Stimulated activated CD4-positive, alpha-beta T cell treated with anti-CD3 and anti-CD28 coated beads, Interleukin-4, amount 100 ng/mL, for 48 hours (primary cell): ENCODE data around the gene ATXN1.

Source experiments
- DNase-seq, 2 donors: peaks; one replicate each; pipeline ENCODE4 v3.0.0-alpha.2; 2020; ENCODE audit warnings: low read depth in 2 of 2

The ATXN1 gene

GRCh38 chr6:16743664-16744210, 17.5 kb downstream of the ATXN1 start:
- no peak for DNase-seq

GRCh38 chr6:16742116-16742515, 19.1 kb downstream of the ATXN1 start:
- no peak for DNase-seq

DNA sequence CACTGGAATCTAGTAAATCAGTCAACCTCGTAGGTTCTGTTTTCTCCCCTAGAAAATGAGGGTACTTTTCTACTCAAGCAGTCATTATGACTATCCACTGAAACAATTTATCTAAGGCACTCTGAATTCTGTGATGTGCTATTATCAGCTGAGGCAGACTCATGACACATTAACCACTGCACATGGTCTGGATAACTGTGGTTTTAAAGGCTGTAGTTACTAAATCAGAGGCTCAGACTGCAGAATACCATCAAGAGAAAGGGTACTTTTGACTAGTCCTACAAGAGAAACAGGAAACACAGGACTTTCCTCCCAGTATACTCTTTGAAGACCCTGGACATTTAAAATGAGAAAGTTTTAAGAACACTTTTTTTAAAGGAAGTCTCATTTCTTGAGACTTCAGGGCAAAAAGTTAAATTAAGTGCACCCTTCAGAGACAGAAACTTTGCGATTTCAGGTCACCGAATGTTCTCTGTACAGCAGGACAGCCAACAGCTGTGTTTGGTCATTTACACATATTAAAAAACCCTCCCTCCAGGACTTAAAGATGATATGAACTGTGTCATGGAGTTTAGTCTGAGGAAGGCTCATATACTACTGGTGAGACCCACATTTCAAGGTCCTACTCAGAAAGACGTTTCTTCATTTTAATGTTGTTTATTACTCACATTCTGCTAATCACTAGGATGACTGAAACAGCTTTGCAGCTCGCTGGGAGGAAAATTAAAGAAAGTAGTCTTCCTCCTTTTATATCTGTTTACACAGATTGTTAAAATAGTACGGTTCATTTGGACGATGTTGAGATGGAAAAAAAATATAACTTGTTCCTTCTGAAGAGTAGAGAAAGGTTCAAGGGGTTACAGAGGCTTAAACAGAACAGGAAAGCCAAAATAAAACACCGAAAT, 19.9 kb downstream of the ATXN1 start:
- DNase-seq = no peak

DNA sequence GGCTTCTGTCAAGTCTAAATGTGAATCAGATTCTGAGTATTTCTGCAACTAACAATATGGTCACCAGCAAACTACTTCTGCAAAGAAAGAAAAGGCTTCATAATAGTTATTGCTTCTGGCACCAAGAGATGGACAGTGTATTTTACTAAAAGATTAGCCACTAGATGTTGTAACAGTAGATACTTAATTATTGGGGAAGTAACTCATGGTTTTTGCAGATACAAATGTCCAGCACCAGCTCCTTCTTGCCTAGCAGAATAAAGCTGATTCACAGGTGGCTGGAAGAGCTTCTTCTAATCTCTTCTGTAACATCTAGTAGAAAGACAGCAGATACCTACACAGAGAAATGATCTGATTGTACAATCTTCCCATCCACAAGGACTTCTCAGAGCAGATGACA, 21.2 kb downstream of the ATXN1 start:
- DNase-seq = no peak

- DNase-seq = no peak
These were observed 21.9 kb downstream of the ATXN1 start for GRCh38 chr6:16739329-16739801.

GRCh38 chr6:16737925-16738324, 23.3 kb downstream of the ATXN1 start:
- no peak for DNase-seq

DNA sequence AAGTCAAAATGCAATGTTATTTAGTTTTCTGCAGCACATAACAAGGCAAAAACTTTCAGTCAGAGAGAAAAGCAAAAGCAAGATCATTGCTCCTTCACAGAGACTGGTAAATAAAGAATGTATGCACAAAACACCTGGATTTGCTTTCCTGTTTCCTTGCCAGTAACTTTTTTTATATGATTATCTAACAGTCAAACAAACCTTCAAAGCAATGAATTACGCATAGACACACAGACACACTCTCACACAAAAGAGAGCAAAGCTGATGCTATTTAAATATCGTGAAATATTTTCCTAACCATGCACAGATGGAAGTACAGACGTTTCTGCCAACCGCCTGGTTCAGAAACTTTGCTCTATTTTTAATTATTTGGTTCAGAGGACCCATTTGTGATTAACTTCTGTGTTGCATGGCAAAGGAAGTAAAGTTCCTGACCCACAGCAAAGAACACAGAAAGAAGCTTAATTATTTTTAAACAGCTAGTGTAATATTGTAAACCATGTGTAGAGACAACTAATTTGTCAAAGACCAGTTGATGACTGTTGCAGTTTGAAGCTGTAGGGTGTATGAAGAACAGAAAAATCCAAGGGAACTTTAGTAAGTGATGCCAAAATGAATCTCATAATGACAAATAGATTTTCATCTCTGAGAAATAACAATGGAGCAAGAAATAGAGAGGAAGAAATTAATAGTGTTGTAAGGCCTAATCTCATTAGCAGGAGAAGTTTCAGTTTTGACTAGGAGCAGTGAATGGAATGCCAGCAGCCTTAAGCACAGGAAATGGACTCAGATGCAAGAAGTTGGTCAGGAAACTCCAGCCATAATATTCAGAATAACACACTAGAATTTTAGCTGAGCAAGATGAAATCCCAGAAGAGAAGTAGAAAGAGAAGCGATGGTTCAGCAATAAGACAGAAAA, 24.1 kb downstream of the ATXN1 start:
- no peak for DNase-seq

DNA sequence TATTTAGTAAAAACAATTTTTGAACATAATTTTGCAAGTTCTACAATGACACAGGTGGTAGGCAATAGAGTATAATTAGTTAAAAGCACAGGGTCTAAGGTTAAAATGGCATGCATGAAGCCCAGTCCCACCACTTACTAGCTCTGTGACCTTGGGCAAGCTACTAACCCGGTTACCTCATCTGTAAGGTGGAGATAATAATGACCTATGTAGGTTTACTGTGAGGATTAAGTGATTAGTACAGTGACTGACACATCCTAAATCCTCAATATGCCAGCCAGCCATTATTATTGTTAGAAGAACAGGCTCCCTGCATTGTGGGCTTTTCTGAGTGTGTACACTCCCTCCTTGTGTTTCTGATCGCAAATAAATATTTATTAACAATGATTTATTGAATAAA, 26.2 kb downstream of the ATXN1 start:
- DNase-seq = no peak

- no peak for DNase-seq
These were observed 28.2 kb downstream of the ATXN1 start for GRCh38 chr6:16733085-16733484.

GRCh38 chr6:16731478-16732051, 29.7 kb downstream of the ATXN1 start:
- DNase-seq = no peak

DNA sequence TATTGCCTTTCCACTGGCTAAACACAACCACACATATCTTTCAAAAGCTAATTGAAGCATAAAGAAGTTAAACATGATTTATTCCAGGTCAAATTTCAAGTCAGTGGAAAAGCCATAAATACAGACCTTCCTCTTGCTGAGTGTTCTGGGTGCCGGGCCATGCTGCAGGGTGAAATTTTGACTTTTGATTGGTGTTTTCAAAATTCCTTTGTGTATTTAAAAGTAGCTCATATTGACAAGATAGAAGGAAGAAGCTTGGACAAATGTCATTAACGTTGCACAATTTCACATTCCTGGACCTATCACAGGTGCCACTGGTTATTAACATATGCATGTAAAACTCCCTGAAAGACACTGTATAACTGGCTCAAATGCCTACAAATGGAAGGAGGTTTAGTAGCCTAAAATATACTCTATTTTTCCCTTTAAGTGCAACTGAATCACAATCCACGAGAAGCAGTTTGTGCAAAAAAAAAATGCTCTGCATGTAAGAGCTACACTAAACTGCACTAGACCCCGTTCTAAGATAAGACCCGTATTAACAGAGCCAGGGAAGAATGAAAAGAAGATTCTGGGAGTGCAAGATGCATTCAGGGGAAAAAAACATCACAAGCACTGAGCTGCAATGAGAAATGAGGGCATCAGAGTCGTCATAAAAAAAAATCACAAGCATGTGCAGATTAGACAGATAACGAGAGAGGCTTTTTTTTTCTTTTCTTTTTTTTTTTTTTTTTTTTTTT, 30.4 kb downstream of the ATXN1 start:
- no peak for DNase-seq

- no peak for DNase-seq
These were observed 31.5 kb downstream of the ATXN1 start for GRCh38 chr6:16729744-16730143.

- no peak for DNase-seq
These were observed 32.0 kb downstream of the ATXN1 start for GRCh38 chr6:16729183-16729691.

DNA sequence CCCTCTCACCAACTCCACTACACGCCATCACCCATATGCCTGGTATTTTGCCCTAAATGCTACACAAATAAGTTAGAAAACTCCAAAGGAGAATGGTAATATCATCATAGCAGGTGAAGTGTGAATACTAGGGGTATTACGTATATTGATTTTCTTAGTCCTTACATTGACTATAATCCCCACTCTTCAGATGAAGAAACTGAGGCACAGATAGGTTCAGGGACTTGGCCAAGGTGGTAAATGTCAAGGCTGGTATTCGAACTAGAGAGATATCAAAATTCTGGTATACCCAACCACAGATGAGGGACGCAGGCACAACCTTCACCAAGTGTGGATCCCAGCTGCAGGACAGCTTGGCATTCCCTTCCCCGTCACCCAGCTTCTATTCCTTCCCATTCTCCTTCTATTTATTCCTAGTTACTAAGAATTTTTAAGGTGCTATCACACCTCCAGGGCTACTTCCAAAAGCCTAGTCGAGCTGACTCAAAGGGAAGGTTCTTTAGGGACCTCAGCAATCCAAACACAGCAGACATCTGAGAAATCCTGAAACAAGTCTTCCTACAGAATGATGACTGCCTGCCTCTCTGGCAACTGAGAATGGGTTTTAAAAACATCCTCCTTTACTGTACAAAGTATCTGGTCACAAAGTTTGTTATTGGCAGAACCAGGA, 32.6 kb downstream of the ATXN1 start:
- DNase-seq = no peak

- DNase-seq = no peak
These were observed 33.3 kb downstream of the ATXN1 start for GRCh38 chr6:16727996-16728395.

DNA sequence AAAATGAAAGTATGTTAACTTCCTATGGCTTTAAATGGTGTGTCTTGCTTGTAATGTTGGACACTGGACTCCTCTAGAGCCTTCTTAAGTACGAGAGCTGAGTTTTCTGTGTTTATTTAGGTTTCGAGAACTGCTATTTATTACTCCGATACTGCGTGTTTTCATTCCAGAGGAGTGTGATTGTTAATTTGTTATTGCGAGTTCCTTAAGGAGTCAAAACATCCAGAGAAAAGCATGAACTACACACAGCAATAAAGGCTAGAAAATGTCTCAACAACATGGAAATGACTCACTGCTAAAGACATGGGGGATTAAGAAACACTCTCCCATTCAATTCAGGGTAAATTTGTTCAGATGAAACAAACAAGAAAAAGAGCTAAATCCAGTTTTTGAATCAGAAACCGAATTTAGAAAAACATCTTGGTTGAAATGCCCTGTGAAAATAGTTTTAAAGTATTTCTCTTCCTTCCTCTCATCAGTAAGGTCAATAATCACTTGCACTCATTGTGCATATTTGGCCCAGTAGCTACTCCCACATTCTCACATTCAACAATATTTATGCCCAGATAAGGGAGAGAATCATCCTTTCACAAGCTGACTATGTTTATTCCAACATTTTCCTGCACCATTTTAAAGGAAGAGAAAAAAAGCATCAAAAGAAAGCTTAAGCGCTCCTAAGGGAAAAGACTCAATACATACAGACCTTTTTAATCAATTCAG, 36.0 kb downstream of the ATXN1 start:
- no peak for DNase-seq

DNA sequence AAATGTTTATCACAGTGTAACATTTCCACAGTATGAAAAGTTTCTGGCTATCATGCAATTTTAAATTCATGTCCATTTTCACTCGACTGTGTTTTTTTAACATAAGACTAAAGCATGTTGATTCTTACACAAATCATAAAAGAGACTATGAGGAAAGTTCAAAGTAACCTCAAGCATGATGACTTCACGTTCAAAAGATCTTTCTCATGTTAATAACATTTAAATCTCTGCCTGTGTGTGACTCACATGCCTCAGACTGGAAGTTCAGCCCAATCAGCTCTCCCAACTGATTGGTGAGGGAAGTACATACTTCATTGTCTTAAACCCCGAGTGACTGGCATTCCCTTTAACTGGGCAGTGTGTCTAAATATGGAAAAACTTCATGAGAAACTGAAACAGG, 37.4 kb downstream of the ATXN1 start:
- DNase-seq = no peak

DNA sequence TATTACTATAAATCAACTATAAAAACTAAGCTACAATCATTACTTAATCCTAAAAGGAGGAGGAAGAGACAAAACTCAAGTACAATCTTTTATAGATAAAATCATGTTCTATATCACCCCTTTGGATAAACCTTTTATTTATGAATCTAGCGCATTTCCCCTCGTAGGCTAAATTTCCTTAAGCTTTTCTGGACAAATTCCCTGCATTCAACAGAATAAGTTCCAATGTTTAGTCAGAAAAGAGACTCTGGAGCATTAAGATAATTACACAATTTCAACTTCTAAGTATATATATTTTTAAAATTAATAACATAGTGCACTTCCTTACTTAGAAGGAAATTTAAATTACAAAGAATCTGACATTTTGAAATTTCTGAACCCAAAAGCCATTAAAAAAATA, 37.9 kb downstream of the ATXN1 start:
- DNase-seq = no peak

DNA sequence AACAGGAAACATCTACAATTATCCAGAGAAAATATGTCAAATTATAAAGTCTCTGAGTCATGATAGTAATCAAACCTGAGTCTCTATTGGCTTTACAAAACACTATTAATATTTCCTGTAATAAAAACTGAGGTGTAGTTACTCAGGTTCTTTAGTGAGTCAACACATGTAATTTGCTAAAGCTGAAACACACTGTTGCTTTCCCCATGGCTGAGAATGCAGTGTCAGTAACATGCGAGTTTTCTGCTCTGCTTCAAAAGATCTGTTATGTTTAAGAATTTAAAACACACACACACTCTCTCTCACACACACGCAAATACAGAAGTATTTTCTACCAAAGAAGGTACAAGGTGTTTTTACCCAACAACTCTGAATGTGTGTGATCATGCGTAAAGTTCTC, 38.6 kb downstream of the ATXN1 start:
- DNase-seq = no peak

GRCh38 chr6:16721977-16722376, 39.3 kb downstream of the ATXN1 start:
- DNase-seq = no peak
